NCI-H345 treated with DMSO at 0.1 percent for 48 hours (cell line): ENCODE measurements around the gene TTC34.

Experiments used
- DNase-seq: peaks from one replicate; lab custom pipeline; 2025; ENCODE audit not compliant: unreplicated experiment; lab: John Stamatoyannopoulos, UW

The TTC34 gene

GRCh38 chr1:2801535-2802291 is at the start of gene TTC34:
Gene TTC34 (minus strand): TSS chr1:2801693. CDS start chr1:2800827, 866 bp downstream.
- DNase-seq = no peak

GRCh38 chr1:2850502-2850901 is 49.0 kb upstream of the TTC34 start:
- DNase-seq = no peak

GRCh38 chr1:2848006-2848670 is 46.6 kb upstream of the TTC34 start:
- DNase-seq = no peak

- DNase-seq = no peak
These were observed 45.8 kb upstream of the TTC34 start for GRCh38 chr1:2847086-2847985.

- no peak for DNase-seq
These were observed 44.4 kb upstream of the TTC34 start for GRCh38 chr1:2845869-2846268.

- no peak for DNase-seq
These were observed 38.7 kb upstream of the TTC34 start for GRCh38 chr1:2840036-2840809.

GRCh38 chr1:2837823-2838222 is 36.3 kb upstream of the TTC34 start:
- no peak for DNase-seq

- DNase-seq = no peak
These were observed 35.8 kb upstream of the TTC34 start for GRCh38 chr1:2837316-2837715.

GRCh38 chr1:2836333-2836970 is 35.0 kb upstream of the TTC34 start:
- no peak for DNase-seq

- no peak for DNase-seq
These were observed 34.2 kb upstream of the TTC34 start for GRCh38 chr1:2835650-2836159.

- DNase-seq = no peak
These were observed 33.5 kb upstream of the TTC34 start for GRCh38 chr1:2834741-2835564.

GRCh38 chr1:2834146-2834475 is 32.6 kb upstream of the TTC34 start:
- no peak for DNase-seq

- no peak for DNase-seq
These were observed 32.1 kb upstream of the TTC34 start for GRCh38 chr1:2833454-2834145.

GRCh38 chr1:2832506-2833453 is 31.3 kb upstream of the TTC34 start:
- DNase-seq = no peak

- no peak for DNase-seq
These were observed 30.2 kb upstream of the TTC34 start for GRCh38 chr1:2831596-2832212.

GRCh38 chr1:2830761-2831425 is 29.4 kb upstream of the TTC34 start:
- no peak for DNase-seq
